HG03139 (cell line): ENCODE data around the gene MBP.

Source experiments
- ATAC-seq: cut with Tn5 transposase; IDR thresholded peaks from one replicate; pipeline ENCODE4 v1.9.1; 2021; ENCODE audit not compliant: unreplicated experiment

The MBP gene

GRCh38 chr18:77013811-77014521, 118.6 kb downstream of the MBP start:
- no peak for ATAC-seq

DNA sequence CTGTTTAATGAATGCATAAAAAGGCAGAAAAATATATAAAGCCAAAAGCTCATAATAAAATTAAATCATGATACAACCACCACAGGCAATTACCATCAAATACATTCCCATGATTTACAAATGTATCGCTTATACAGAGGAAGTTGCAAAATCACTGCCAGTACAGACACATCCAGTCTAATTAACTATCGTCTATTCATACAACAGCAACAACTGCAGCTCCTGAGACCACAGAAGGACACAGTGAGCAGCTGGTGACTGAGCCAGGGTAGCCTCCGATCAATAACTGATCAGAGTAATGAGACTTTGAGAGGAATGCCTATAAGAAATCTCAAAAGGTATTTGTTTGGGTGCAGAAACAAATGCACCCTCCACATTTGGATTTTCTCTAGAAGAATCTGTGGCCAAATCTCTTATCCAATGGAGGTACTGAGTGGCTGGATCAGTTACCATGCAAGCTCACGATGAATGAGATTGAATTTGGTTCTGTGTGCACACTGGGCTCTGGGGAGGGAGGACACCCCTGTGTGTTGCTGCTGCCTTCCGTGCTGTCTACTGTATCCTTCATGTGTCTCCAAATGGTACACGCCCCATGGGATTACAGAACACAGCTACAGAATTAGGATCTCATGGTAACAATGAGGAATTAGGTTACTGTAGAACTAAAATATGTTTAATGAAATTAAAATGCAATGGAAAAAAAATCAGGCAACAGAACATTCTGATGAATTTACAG, 119.6 kb downstream of the MBP start:
- ATAC-seq = no peak

GRCh38 chr18:77012120-77012519, 120.5 kb downstream of the MBP start:
- no peak for ATAC-seq

DNA sequence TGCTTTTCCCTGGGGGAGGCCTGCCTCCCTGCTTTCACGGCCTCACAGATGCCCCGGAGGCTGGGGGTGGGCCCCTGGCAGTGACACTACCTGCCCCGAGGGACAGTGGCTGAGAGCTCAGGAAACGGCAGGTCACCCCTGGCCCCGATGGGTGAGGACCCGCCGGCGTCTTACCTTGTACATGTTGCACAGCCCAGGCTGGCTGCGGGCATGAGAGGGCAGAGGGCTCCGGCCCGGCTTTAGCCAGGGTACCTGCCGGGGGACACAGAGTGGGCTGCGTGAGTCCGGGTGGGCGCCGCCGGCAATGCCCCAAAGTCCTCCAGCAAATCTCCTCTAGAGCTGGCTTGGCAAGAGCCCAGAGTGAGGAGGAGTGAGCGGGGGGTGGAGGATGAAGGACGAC, 122.9 kb downstream of the MBP start:
- no peak for ATAC-seq

DNA sequence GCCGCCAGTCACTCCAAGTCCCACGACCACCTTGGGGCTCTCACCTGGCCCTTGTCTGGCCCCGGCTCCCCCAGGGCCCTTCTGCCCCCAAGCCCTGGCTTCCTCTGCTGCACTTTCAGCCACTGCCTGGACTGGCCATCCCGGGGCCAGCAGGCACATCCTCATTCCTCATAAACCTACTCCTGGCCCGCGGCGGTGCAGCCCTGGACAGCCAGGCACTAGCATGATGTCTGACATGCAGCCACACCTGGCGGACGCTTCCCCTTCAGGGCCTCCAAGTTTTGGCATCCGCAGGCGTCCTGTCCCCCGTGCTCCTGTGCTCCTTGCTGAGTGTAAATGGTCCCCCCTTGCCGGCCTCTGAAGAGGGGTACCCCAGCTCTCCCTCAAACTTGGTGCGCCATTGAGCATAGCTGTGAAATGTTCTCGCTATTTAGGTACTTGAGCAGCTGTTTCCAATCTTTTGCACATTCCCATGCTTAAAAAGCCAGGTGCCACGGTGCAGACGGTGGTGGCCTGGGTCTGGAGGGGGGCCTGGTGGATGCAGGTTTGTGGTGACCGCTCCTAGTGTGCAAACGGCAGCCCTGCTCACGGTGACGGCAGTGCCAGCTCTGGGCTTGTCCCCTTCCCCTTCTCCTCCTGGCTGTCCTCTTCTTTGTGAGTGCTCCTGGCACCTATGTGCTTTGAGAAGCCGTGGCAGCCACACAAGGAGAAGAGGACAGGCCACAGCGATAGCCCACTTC, 123.8 kb downstream of the MBP start:
- ATAC-seq = no peak

DNA sequence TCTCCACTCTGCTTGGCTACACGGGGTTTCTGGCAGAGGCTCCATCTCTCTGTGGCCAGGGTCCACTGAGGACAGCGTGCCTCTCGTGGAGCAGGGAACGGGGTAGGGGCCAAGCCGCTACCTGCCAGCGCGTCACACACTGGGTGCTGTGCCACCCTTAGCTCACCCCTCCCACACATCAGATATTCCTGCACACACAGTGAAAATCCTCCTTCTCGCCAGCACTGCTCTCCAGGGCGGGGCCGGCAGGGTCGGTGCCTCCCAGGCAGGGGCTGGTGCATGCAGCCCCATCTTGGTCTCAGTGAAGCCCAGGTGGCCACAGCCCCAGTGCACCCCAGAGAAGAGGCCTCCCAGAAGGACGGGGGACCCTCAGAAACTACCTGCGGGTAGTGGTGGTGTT, 124.6 kb downstream of the MBP start:
- ATAC-seq = no peak

DNA sequence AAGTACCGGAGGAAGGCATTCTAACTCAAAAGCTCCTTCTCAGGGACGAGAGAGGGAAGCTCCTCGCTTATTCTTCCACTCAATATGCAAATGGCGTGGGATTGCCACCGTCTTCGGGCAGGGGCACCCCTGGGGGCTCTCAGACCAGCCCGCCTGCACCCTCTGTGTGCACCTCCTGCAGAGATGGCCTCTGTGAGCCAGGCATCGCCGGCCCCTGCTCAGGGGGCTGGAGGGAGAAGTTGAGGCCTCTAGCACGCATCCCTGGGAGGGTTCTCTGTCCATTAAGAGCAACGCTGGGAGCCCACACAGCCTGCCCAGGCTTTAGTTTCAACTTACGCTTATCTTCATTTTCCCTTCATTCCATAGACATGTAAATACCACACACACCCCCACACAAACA, 125.3 kb downstream of the MBP start:
- ATAC-seq = no peak

GRCh38 chr18:77006305-77007175, 126.0 kb downstream of the MBP start:
- ATAC-seq = no peak

DNA sequence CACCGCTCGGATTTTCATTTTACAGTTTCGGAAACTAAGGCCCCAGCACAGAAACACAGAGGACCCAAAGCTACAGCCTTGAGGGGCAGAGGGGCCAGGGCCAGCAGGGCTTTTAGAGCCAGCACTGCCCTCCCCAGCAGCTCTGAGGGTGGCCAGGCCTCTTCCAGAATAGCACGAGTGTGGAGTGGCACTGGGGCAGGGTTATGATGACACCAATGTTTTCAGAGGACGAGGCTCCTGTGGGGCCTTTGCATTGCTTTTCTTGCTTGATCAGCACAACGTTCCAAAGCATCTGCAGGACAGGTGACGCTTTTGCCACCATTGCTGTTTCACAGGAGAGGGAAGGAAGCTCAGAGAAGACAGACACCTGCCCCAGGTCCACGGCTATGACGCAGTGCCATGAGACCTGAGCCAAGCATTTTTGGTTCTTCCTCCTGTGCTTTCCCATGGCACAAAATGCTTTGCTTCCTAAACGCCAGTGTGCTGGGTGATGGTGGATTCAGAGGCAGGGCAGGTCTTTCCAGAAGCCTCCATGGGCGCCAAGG, 126.9 kb downstream of the MBP start:
- no peak for ATAC-seq

DNA sequence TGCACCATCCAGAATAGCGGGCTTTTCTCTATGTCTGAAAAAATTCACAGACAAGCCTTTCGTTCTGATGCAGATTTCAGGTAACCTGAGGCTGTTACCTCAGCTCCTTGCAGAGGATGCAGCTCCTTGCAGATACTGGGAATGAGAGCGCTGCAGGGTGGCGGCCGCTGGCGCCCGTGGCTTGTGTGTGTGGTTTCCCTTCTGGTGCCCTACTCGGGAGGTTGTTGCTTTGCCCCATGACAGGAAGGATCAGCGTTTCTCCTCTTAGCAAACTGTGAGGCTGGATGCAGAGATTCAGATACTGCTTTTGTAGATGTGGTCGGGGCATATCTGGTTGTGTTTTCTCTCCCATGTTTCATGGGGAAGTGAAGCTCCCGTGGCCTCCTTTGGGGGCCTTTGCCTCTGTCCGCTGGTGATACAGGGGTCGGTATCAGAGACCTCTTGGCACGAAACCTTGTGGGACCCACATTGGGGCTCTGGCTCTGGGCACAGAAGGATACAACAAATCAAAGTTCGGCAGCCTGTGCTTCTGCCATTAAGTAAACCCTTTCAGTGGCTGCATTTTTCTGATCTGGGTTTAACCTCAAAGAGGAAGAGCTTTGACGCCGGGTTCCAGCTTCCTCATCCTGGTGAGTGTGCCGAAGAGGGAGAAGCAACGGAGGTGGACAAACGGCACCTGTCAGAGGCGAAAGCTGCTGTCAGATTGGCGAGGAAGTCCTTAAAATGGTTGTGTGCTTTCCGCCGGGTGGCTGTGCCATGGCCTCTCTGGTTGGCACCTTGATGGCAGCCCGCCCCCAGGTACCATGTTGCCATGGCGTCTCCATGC, 127.8 kb downstream of the MBP start:
- ATAC-seq = no peak

DNA sequence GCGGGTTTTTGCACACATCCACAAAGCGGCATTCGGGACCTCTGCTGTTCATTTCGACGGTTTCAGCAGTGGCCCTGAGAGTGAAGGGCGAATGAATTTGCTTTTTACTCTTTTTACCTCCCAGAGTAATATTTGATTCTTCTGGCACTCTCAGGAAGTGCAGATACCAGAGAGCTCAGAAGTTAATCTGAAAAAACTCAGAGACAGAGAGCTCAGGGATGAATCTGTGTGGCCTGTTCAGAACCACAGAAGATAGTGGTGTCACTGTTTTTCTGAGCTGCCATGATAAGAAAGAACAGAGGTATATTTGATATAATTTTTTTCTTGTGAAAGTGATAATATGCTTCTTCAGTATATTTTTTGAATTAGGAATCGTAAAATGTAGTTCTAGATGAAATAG, 129.3 kb downstream of the MBP start:
- no peak for ATAC-seq

GRCh38 chr18:77002496-77002895, 130.1 kb downstream of the MBP start:
- no peak for ATAC-seq

DNA sequence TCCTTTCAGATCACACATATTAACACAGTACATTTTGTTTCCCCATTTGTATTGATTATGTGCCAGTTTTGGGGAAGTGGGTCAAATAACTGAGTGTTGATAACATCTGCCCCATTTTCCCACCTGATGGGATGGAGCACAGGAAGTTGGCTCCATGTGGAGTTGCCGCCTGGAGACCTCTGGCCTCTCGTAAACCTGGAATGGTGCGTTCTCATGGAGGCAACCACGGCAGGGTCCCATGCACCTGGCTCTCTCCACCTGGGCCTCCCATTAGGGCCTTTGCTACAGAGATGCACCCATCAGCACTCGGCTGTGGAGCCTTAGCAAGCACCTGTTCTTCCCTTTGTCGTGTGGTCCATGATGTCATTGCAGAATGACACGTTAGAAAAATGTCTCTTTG, 130.6 kb downstream of the MBP start:
- ATAC-seq = no peak

DNA sequence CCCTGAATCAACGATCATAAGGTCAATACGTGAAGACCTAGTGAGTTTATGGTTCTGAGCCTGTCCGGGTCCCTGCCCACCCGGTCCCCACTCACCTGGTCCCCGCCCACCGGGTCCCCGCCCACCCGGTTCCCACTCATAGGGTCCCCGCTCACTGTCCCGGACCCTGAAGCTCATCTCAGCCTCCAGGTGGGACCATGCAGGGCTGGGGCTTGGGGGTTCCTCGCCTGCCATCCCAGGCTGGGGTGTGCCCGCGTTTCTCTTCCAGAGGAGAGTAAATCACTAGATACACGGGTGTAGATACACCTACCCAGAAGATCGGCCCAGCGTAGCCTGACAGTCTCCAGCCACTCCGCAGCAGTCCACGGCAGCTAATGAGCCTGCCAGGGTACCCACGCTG, 131.5 kb downstream of the MBP start:
- ATAC-seq = no peak

GRCh38 chr18:77000527-77000926, 132.1 kb downstream of the MBP start:
- ATAC-seq = no peak

DNA sequence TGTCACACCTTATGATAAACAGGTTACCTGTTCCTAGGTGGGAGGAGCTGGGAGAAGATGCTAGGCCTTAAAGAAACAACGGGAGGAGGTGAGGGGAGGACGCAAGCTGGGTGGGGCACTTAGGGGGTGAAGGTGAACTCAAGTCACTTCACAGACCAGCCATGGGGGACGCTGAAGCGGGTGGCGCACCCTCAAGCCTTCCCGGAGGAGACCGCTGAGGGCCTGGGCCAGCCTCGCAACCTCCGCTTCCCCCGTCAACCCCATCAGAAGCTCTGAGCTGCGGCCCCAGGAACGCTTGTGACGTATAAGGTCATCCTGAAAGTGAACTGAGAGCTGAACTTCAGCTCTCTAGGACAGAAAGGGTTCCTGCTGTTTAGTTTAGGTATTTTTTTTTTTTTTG, 133.5 kb downstream of the MBP start:
- ATAC-seq = no peak

DNA sequence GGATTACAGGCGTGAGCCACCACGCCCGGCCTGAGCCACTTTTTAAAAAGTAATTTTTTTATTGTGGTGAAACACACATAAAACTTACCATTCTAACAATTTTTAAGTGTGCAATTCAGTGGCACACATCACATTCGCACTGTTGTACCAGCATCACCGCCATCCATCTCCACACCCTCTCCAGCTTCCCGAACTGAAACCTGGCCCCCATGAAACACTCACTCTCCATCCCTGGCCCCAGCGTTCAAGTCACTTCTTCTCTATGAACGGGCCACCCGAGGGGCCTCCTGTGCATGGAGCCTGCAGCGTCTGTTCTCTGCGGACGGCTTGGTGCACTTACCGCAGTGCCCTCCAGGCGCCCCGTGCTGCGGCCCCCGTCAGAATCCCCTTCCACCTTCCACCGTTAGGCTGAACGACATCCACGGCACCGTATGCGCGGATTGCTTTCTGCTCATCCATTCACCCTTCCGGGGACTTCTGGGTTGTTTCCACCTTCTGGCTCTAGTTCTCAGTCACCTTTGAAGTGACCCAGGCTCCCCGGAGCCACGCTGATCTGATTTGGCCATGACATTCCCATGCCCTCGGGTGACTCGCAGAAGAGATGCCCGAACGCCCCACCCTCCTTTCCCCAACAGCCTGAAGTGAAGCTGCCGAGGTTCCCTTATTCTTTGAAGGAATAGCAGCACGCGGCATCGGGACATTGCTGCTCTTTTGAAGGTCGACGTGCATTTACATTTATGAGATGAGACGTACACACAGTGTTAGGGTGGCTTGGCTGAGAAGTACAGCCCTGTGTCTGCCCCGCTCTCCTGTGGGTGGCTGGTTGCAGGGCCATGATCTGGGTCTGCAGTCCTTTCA, 134.4 kb downstream of the MBP start:
- no peak for ATAC-seq

DNA sequence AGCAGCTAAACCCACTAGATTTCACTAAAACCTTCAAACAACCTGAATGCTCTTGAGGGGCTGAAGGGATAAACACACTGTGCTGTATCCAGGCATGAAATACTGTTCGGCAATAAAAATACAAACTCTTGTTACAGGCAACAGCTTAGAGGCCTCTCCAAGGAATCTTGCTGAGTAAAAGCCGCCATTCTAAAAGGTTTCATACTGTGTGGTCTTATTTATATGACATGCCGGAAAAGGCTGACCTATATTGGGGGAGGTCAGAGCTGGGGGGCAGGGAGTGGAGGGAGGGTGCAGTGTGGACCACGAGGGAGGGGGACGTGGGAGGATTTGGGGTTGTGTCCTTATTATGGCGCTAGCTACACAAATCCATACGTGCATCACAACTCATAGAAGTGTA, 136.2 kb downstream of the MBP start:
- ATAC-seq = no peak

GRCh38 chr18:76995896-76996295, 136.7 kb downstream of the MBP start:
- no peak for ATAC-seq
